GM18508 (cell line): ENCODE data around the gene TPP2.

ENCODE experiments used
- ATAC-seq: cut with Tn5 transposase; IDR thresholded peaks from one replicate; pipeline ENCODE4 v1.9.1; 2021; ENCODE audit warnings: moderate number of reproducible peaks; ENCODE audit not compliant: insufficient read depth, unreplicated experiment

Gene TPP2

DNA sequence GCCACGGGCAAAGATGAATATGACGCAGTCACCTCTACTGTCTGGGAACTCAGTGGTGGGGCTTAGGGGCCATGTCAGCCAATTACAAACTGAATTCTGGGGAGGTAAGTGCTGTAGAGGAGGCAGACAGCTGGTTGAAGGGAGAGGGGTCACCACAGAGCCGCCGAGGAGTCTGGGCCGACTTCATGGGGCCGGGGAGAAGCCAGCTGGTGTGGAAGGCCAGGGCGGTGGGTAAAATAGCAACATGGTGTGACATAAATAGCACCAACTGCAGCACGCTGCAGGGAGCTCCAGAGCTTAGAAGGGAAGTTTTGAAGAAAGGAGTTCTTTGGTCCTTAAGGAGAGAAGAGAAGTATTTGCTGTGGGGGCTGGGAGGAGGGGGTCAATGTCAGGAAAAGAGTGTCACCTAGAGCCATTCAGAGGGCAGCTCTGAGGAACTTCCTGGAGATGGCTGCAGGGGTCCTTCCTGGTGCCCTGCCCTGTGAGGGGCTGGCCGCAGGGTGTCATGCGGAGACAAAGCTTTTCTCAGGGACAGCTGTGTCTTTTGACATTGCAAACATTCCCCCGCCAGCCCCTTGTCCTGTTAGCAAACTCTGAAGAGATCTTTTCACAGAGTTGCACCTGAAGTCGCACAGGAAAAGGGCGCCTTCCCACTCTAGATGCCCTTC, 91.7 kb downstream of the TPP2 start:
- no peak for ATAC-seq

DNA sequence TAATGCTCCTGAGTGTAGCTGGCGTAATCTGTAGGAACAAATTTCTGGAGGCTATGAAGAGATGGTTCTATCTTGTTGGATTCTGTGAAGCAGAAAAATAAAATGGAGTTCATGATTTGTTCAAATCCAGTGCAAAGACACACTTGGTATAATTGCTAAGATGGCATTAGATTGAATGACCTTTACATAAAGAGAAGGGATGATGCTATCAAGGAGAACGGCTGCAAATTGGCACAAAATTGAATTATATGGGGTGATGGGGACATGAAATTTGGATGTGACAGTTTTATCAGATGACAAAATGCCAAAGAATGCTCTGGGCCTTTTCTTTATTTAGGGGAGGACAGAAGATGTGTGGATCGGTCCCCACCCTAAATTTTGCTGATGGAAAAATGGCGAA, 94.1 kb downstream of the TPP2 start:
- ATAC-seq = no peak

DNA sequence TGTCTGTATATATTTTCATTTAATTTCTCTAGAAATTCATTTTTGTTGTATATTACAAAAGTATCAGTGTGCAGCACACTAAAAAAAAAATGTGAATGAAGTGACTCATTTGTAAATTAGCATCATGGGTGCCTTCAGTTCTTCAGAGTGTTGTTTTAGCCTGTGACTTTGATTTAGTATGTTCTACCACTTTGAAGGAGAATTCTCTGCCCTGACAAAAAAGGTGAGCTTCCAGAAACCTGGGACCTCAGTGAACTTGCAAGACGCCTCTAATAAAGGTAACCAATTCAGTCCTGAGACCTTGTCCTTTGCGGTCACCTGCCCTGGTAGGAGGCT, 95.7 kb downstream of the TPP2 start:
- no peak for ATAC-seq

DNA sequence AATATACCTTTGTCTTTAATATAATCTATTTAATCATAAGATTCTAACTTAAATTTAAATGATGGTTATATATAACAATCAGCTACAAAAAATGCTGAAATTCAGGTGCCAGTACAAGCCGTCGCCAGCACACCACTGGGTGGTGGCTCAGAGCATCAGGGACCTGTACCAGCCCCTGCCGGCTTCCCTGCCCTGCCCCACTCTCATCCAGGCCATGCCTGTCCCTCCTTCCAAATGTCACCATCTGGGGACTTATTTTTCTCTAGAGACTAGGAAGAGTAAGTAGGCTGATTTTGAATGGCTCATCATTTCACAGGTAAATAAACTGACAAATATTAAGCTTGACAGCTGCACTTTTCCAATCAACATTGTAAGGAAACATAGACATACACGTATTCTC, 96.5 kb downstream of the TPP2 start:
- ATAC-seq = no peak

DNA sequence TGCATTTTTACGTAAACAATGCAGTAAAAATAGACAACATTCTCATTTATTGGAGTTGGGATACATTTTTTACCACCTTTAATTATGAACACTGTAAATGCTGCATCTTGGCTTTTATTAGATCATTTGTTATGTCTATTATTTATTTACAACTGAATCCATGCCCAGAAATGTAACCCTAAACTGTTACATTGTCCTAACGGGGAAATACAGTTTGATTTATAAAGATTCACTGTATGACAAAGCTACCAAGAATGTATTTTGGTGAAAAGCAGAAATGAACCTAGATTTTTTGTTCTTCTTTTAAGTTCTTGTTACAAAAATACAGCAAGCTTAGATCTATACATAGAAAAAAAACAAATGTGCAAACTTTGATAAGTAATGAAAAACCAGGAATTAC, 97.0 kb downstream of the TPP2 start:
- ATAC-seq = no peak

- no peak for ATAC-seq
Measured at GRCh38 chr13:102694937-102695336, 98.2 kb downstream of the TPP2 start, which contains the start of gene METTL21C. Gene METTL21C, minus strand, starts transcription at chr13:102695044. Its CDS starts 546 bp downstream, at chr13:102694498.

DNA sequence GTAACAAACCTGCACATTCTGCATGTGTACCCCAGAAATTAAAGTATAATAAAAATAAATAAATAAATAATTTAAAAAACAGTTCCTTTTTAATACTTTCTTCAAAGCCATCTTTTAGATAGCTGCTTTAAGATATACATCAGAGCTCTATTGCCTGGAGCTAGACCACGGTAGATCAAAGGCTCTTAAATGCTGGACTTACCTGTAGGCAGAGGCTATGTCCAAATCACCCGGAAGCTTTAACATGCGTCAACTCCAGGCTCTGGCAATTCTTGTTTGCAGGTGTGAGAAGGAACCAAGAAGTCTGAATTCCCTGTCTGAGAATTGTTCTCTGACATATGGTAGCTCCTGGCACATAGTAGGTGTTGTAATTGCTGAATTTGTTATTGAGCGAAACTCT, 99.7 kb downstream of the TPP2 start:
- no peak for ATAC-seq

DNA sequence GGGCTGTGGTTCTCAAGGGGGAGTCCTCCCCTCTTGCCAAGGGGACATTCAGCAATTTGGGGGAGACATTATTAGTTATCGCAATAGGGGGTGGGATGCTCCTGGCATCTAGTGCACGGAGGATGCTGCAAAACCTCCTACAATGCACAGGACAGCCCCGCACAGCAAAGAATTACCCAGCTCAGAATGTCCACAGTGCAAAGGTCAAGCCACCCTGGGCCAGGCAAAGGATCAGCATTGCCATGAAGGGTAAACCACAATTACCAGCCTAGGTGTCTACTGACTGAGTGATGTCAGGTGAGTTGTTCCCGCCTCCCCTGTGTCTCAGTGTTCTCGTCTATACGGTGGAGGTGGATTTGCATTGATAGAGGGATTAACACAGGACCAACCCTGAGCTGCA, 100.5 kb downstream of the TPP2 start:
- ATAC-seq = no peak

DNA sequence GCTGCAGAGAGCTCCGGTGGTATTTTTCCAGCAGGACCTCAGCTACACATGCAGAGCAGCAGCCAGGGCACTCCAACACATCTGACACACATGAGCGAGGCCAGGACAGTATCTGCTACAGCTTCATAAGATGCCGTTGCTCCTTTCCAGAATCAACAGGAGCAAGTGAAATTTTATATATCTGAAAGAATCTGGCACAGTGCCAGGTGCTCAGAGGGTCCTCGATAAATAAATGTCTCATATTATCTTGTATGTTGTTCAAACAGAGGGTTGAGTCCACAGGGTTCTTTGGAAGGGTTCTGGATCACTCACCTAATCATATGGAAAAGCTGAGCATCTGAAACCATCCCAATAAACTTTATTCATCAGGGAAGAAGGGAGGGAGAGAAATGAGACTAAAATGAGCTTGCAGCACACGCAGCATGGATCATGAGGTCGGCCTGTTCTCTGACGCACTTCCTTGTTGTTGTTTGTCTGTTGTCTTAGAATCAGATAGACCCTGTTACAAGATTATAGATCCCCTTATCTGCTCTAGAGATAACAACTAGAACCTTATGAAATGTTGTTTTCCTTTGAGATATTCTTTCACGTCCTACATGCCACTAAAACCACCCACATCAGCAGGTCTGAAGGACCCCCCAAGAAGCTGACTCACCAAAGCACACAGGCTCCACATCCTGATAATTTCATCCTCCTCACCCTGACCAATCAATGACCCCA, 101.3 kb downstream of the TPP2 start:
- ATAC-seq = no peak

- no peak for ATAC-seq
Measured at GRCh38 chr13:102698649-102698980, 101.8 kb downstream of the TPP2 start.

- ATAC-seq = no peak
Measured at GRCh38 chr13:102699504-102699903, 102.7 kb downstream of the TPP2 start.

GRCh38 chr13:102700088-102701031, 103.6 kb downstream of the TPP2 start:
- ATAC-seq = no peak

- ATAC-seq = no peak
Measured at GRCh38 chr13:102701331-102701730, 104.5 kb downstream of the TPP2 start.

GRCh38 chr13:102702965-102703725, 106.4 kb downstream of the TPP2 start:
- no peak for ATAC-seq

GRCh38 chr13:102703726-102704035, 106.9 kb downstream of the TPP2 start:
- ATAC-seq = no peak

DNA sequence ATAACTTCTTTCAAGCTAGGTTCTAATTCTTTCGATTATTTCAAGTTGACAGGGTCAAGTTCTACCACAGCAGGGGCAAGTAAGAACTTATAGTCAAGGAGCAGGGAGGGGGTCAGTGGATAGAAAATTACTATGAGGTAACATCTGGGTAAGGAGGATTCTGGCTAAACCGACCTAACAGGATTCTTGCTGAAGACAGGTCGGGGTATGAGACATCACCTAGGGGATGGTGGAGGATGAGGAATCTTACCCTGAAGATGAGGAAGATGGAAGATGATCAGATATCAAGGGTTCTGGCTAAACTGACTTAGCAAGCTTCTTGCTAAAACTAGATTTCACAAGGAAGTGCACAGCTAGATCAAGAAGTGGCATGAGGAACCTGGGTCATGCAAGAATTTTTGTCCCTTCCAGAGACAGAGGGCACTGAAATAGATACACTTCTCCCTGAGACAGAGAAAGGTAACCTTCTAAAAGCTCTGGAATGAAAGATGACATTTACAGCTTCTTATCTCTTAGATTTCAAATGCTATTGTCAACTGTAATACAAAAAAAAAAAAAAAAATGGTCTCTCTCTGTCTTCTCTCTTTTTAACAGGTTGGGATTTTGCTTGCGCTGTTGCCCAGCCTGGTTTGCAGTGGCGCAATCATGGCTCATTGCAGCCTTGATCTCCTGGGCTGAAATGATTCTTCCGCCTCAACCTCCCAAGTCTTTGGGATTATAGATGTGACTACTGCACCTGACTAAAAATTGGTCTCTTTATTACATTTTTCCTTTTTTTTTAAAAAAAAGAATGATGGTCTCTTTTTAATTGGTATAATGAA, 107.7 kb downstream of the TPP2 start:
- no peak for ATAC-seq

- ATAC-seq = no peak
Measured at GRCh38 chr13:102707467-102707866, 110.7 kb downstream of the TPP2 start.

GRCh38 chr13:102708211-102708610, 111.4 kb downstream of the TPP2 start:
- ATAC-seq = no peak

- no peak for ATAC-seq
Measured at GRCh38 chr13:102708991-102709390, 112.2 kb downstream of the TPP2 start.

- ATAC-seq = no peak
Measured at GRCh38 chr13:102709536-102709935, 112.8 kb downstream of the TPP2 start.
